GM12878 (cell line): ENCODE measurements around the gene BEX3. TPM values are rescaled to one million over a fixed set of nuclear protein-coding genes. Genes with fewer than 3 reads are reported as not detected.

Experiments used
- ATAC-seq: fragments of 200-7000 bp; cut with Tn5 transposase; 3 replicates; pipeline ENCODE4 v1.9.1; 2020; ENCODE audit warnings: mild to moderate bottlenecking, moderate library complexity
- BruUV-seq: library from RNA; stranded (reverse); fragments of 400-500 nt; replicated peaks from 2 replicates; lab custom pipeline; 2021; lab: Mats Ljungman, UMichigan
- CTCF ChIA-PET: fragments of 300-600 bp; sonication (Branson Sonifier 250); formaldehyde crosslinking; extraction: SDS; loops from one replicate; lab custom pipeline; 2021; ENCODE audit warnings: inconsistent platforms; lab: Yijun Ruan, JAX
- POLR2A ChIA-PET: fragments of 350-600 bp; formaldehyde crosslinking; extraction: SDS; loops from one replicate; lab custom pipeline; 2021; ENCODE audit warnings: inconsistent platforms; lab: Charles Lee
- RAD21 ChIA-PET: fragments of 300-600 bp; sonication (Branson Sonifier 250); formaldehyde crosslinking; loops from one replicate; lab custom pipeline; 2023; ENCODE audit warnings: antibody characterized with exemption; ENCODE audit not compliant: unreplicated experiment; lab: Charles Lee
- SMC1A ChIA-PET: fragments of 300-600 bp; sonication (Branson Sonifier 250); formaldehyde crosslinking; loops from one replicate; lab custom pipeline; 2023; ENCODE audit not compliant: unreplicated experiment, uncharacterized antibody; lab: Charles Lee
- DNase-seq: peaks from one replicate; pipeline ENCODE4 v3.0.0-alpha.2; 2011; ENCODE audit warnings: low read depth, low spot score
- FAIRE-seq: peaks from 3 replicates; lab custom pipeline; 2011; peaks lifted over from hg19 to GRCh38; lab: Jason Lieb, UNC
- H2AFZ ChIP-seq: 2 replicates; pipeline ENCODE4 v1.6.0; 2011; ENCODE audit warnings: low read depth, low read length, control low read depth; ENCODE audit not compliant: control insufficient read depth
- H3K27ac ChIP-seq: 2 replicates; pipeline ENCODE4 v1.5.1; 2011; ENCODE audit warnings: control low read depth; ENCODE audit not compliant: control insufficient read depth, insufficient read depth
- H3K27me3 ChIP-seq, 2 experiments: replicated peaks in 1 of 2; 2 replicates each; pipeline versions ENCODE4 v1.6.0 to v1.6.1; 2011; ENCODE audit warnings: low read length in 1 of 2; ENCODE audit not compliant: control insufficient read depth in 2 of 2, insufficient read depth in 2 of 2
- H3K36me3 ChIP-seq, 2 experiments: 2 replicates each; pipeline ENCODE4 v1.5.1; 2011; ENCODE audit warnings: low read length in 1 of 2; ENCODE audit not compliant: control insufficient read depth in 2 of 2, insufficient read depth in 2 of 2
- H3K4me1 ChIP-seq: 2 replicates; pipeline ENCODE4 v1.6.1; 2011; ENCODE audit warnings: mild to moderate bottlenecking, low read length, moderate library complexity, mixed read lengths; ENCODE audit not compliant: control insufficient read depth, insufficient read depth
- H3K4me2 ChIP-seq: 2 replicates; pipeline ENCODE4 v1.6.0; 2011; ENCODE audit warnings: control low read depth; ENCODE audit not compliant: control insufficient read depth, insufficient read depth
- H3K4me3 ChIP-seq: fragments of 200-600 bp; sonication (generic); 2 replicates; pipeline ENCODE4 v1.5.1; 2016
- H3K79me2 ChIP-seq: 2 replicates; pipeline ENCODE4 v1.6.0; 2011; ENCODE audit warnings: low read length; ENCODE audit not compliant: control insufficient read depth, insufficient read depth
- H3K9ac ChIP-seq: 2 replicates; pipeline ENCODE4 v1.8.0; 2011; ENCODE audit warnings: low read length, control low read depth, mixed read lengths; ENCODE audit not compliant: control insufficient read depth, insufficient read depth
- H3K9me3 ChIP-seq: replicated peaks from 3 replicates; pipeline ENCODE4 v1.5.1; 2011; ENCODE audit warnings: mild to moderate bottlenecking, low read length; ENCODE audit not compliant: control insufficient read depth, insufficient read depth
- H4K20me1 ChIP-seq: 2 replicates; pipeline ENCODE4 v1.6.0; 2011; ENCODE audit not compliant: control insufficient read depth, insufficient read depth
- CHD4 ChIP-seq: fragments of 200-600 bp; sonication (generic); IDR thresholded peaks from 2 replicates; pipeline ENCODE4 v1.6.1; 2016; ENCODE audit warnings: mild to moderate bottlenecking
- FOXM1 ChIP-seq: IDR thresholded peaks from 2 replicates; pipeline ENCODE4 v1.6.1; 2012; ENCODE audit warnings: low read depth, mild to moderate bottlenecking, inconsistent platforms, low read length, moderate library complexity
- JUNB ChIP-seq: IDR thresholded peaks from 2 replicates; pipeline ENCODE4 v1.6.1; 2016; ENCODE audit warnings: antibody characterized with exemption, mild to moderate bottlenecking
- KAT2A ChIP-seq: conservative IDR thresholded peaks from 2 replicates; pipeline ENCODE4 v1.6.1; 2011; ENCODE audit warnings: low read depth, low read length; ENCODE audit not compliant: control insufficient read depth
- MYB ChIP-seq: fragments of 150-350 bp; IDR thresholded peaks from 2 replicates; pipeline ENCODE4 v1.6.1; 2014; ENCODE audit warnings: mild to moderate bottlenecking, low read depth, low read length, borderline replicate concordance
- NR2F1 ChIP-seq: fragments of 450-650 bp; conservative IDR thresholded peaks from 2 replicates; pipeline ENCODE4 v1.6.1; 2017; ENCODE audit warnings: mild to moderate bottlenecking
- WGBS: methylation state at CpG from one replicate; pipeline ENCODE4 v1.1.6; 2016; ENCODE audit warnings: low lambda C conversion rate; ENCODE audit not compliant: insufficient replicate concordance, insufficient coverage; ENCODE audit errors: missing lambda C conversion rate; 5-methylcytosine and 5-hydroxymethylcytosine counted together
- in situ Hi-C: fragments of 300-500 bp; cut with MboI; formaldehyde crosslinking; loops from 9 replicates; pipeline ENCODE4 v1.14.3; 2018; ENCODE audit warnings: mixed read lengths
- intact Hi-C: fragments of 100-400 bp; cut with micrococcal nuclease; formaldehyde crosslinking; loops from one replicate; pipeline ENCODE4 v1.14.2; 2022; ENCODE audit not compliant: unreplicated experiment
- polyA plus RNA-seq, 11 experiments: library from polyadenylated mRNA; depleted of rRNA in 4 of 11; unstranded in 6 of 11; stranded (reverse) in 5 of 11; fragments of >200 nt; fragmentation: Nextera tagmentation in 4 of 11; fragmentation: Illumina TruSeq in 1 of 11; extraction: Ambion mirVana in 4 of 11; extraction: Trizol in 1 of 11; gene quantifications; 1 replicate in 1 of 11; 2 replicates in 10 of 11; pipeline versions ENCODE4 v1.2.1 to v1.2.3, GENCODE V29; 2011 to 2016; ENCODE audit warnings: inconsistent platforms in 2 of 11, missing spikeins in 2 of 11, low read depth in 1 of 11
- small RNA-seq: library from RNA; depleted of rRNA; stranded (forward); fragments of <200 nt; gene quantifications from one replicate; pipeline ENCODE3, GENCODE V24; 2014
- total RNA-seq, 4 experiments: library from RNA; depleted of rRNA in 3 of 4; stranded (reverse); fragments of >200 nt in 3 of 4; fragmentation: Illumina TruSeq in 1 of 4; extraction: Trizol in 1 of 4; gene quantifications; 2 replicates each; pipeline versions ENCODE4 v1.2.1 to v1.2.3, GENCODE V29; 2013 to 2021

The BEX3 gene
- total and polyA plus RNA-seq, 10 of the 15 experiments (the other 5 are each of a cell fraction or from before 2014, with no cell fraction given): 1.3 to 1.5 TPM; not detected in 8

GRCh38 chrX:103423955-103424638 is 47.8 kb downstream of the BEX3 start:
- 32% methylated on average over 3 of the region's 3 CpGs for WGBS
- POLR2A ChIA-PET: no interaction called here
- in situ Hi-C loops: no loop called here

More at GRCh38 chrX:103423955-103424638, 47.8 kb downstream of the BEX3 start:
- FAIRE-seq (no peak), DNase-seq (no peak)
- Histone ChIP-seq H3K36me3 (no peaks in the 10 kb centered on the region), H3K27me3 (no peaks in the 10 kb centered on the region), H3K9ac (no peak overlapping the region)
- intact Hi-C loops: no loop called here
- TF ChIP-seq JUNB (no peak), NR2F1 (no peak), CHD4 (no peak), KAT2A (no peak), MYB (no peak), FOXM1 (no peak)
- TF ChIP-seq, all 136 proteins: peak for 0
- Histone ChIP-seq H3K4me3 (no peak overlapping the region), H3K79me2 (no peaks in the 10 kb centered on the region), H3K4me1 (no peaks in the 10 kb centered on the region), H2AFZ (no peak overlapping the region), H3K27ac (no peak overlapping the region), H3K4me2 (no peak overlapping the region), H3K9me3 (no peaks in the 10 kb centered on the region), H4K20me1 (no peaks in the 10 kb centered on the region)
- SMC1A ChIA-PET: no interaction called here
- BruUV-seq: no TSS peak
- CTCF ChIA-PET: no interaction called here
- no peak for ATAC-seq
- RAD21 ChIA-PET: no interaction called here

Small RNA genes within 50 kb of the gene (small RNA-seq; reads per million reads assigned to genes)
- not detected for gene Z92846.1

Other genes with a start within 250 kb of the BEX3 start
Only the 7 nearest of the 9 such genes appear.
- 2.5 and 2.8 TPM in 2 replicates for gene BEX4, start 161.4 kb upstream of the BEX3 start, total RNA-seq (2014; rRNA removed)
- 2.3 and 2.4 TPM in 2 replicates for gene BEX4, start 161.4 kb upstream of the BEX3 start, total RNA-seq (2014; rRNA removed; fragmentation: Illumina TruSeq; extraction: Trizol)
- gene BEX4, start 161.4 kb upstream of the BEX3 start, total RNA-seq (2021): 1.7 and 2.0 TPM in 2 replicates
- gene BEX4, start 161.4 kb upstream of the BEX3 start, polyA plus RNA-seq (2011; rRNA removed): 0.79 and 1.4 TPM in 2 replicates
- 3.2 and 4.4 TPM in 2 replicates for gene BEX4, start 161.4 kb upstream of the BEX3 start, polyA plus RNA-seq (2014; fragmentation: Illumina TruSeq; extraction: Trizol)
- 1 to 10 TPM in 1 of 2 experiments, under 1 TPM in 1; 0.76 to 1.9 TPM for gene BEX4, start 161.4 kb upstream of the BEX3 start, polyA plus RNA-seq (2014; fragmentation: Nextera tagmentation; extraction: Ambion mirVana)
- gene BEX4, start 161.4 kb upstream of the BEX3 start, polyA plus RNA-seq (2014; rRNA removed): 2.5 and 2.9 TPM in 2 replicates
- gene BEX4, start 161.4 kb upstream of the BEX3 start, polyA plus RNA-seq (2016; fragmentation: Nextera tagmentation; extraction: Ambion mirVana): 1 to 10 TPM; 1.9 to 3.3 TPM
- 33.7 and 52.5 TPM in 2 replicates for gene TCEAL8, start 121.4 kb upstream of the BEX3 start, total RNA-seq (2014; rRNA removed)
- 63.0 and 65.6 TPM in 2 replicates for gene TCEAL8, start 121.4 kb upstream of the BEX3 start, total RNA-seq (2014; rRNA removed; fragmentation: Illumina TruSeq; extraction: Trizol)
- gene TCEAL8, start 121.4 kb upstream of the BEX3 start, total RNA-seq (2021): 27.6 and 28.4 TPM in 2 replicates
- gene TCEAL8, start 121.4 kb upstream of the BEX3 start, polyA plus RNA-seq (2011; rRNA removed): 55.8 and 83.2 TPM in 2 replicates
- 69.2 and 95.7 TPM in 2 replicates for gene TCEAL8, start 121.4 kb upstream of the BEX3 start, polyA plus RNA-seq (2014; fragmentation: Illumina TruSeq; extraction: Trizol)
- gene TCEAL8, start 121.4 kb upstream of the BEX3 start, polyA plus RNA-seq (2014; fragmentation: Nextera tagmentation; extraction: Ambion mirVana): 100 to 1,000 TPM in 1 of 2 experiments, 10 to 100 TPM in 1; 86.8 to 123 TPM
- gene TCEAL8, start 121.4 kb upstream of the BEX3 start, polyA plus RNA-seq (2014; rRNA removed): 32.9 and 45.9 TPM in 2 replicates
- 10 to 100 TPM; 57.7 to 59.6 TPM for gene TCEAL8, start 121.4 kb upstream of the BEX3 start, polyA plus RNA-seq (2016; fragmentation: Nextera tagmentation; extraction: Ambion mirVana)
- not detected in 2 replicates for gene TCEAL5, start 99.8 kb upstream of the BEX3 start, total RNA-seq (2014; rRNA removed)
- gene TCEAL5, start 99.8 kb upstream of the BEX3 start, total RNA-seq (2014; rRNA removed; fragmentation: Illumina TruSeq; extraction: Trizol): not detected in 2 replicates
- gene TCEAL5, start 99.8 kb upstream of the BEX3 start, total RNA-seq (2021): not detected in 2 replicates
- not detected in 2 replicates for gene TCEAL5, start 99.8 kb upstream of the BEX3 start, polyA plus RNA-seq (2011; rRNA removed)
- not detected in 2 replicates for gene TCEAL5, start 99.8 kb upstream of the BEX3 start, polyA plus RNA-seq (2014; fragmentation: Illumina TruSeq; extraction: Trizol)
- not detected for gene TCEAL5, start 99.8 kb upstream of the BEX3 start, polyA plus RNA-seq (2014; fragmentation: Nextera tagmentation; extraction: Ambion mirVana)
- not detected in 2 replicates for gene TCEAL5, start 99.8 kb upstream of the BEX3 start, polyA plus RNA-seq (2014; rRNA removed)
- not detected for gene TCEAL5, start 99.8 kb upstream of the BEX3 start, polyA plus RNA-seq (2016; fragmentation: Nextera tagmentation; extraction: Ambion mirVana)
- gene BEX2, start 65.5 kb upstream of the BEX3 start, total RNA-seq (2014; rRNA removed): 0.27 and 0.79 TPM in 2 replicates
- gene BEX2, start 65.5 kb upstream of the BEX3 start, total RNA-seq (2014; rRNA removed; fragmentation: Illumina TruSeq; extraction: Trizol): 0.72 and 1.2 TPM in 2 replicates
- gene BEX2, start 65.5 kb upstream of the BEX3 start, total RNA-seq (2021): 0.56 and 0.80 TPM in 2 replicates
- gene BEX2, start 65.5 kb upstream of the BEX3 start, polyA plus RNA-seq (2011; rRNA removed): 2.8 and 3.4 TPM in 2 replicates
- 0.91 and 2.7 TPM in 2 replicates for gene BEX2, start 65.5 kb upstream of the BEX3 start, polyA plus RNA-seq (2014; fragmentation: Illumina TruSeq; extraction: Trizol)
- gene BEX2, start 65.5 kb upstream of the BEX3 start, polyA plus RNA-seq (2014; fragmentation: Nextera tagmentation; extraction: Ambion mirVana): 1 to 10 TPM in 1 of 2 experiments, under 1 TPM in 1; 0.52 to 1.3 TPM
- gene BEX2, start 65.5 kb upstream of the BEX3 start, polyA plus RNA-seq (2014; rRNA removed): 0.72 and 1.0 TPM in 2 replicates
- gene BEX2, start 65.5 kb upstream of the BEX3 start, polyA plus RNA-seq (2016; fragmentation: Nextera tagmentation; extraction: Ambion mirVana): under 1 TPM; 0.33 to 0.95 TPM
- not detected in 2 replicates for gene TCEAL7, start 46.3 kb upstream of the BEX3 start, total RNA-seq (2014; rRNA removed)
- not detected in 2 replicates for gene TCEAL7, start 46.3 kb upstream of the BEX3 start, total RNA-seq (2014; rRNA removed; fragmentation: Illumina TruSeq; extraction: Trizol)
- gene TCEAL7, start 46.3 kb upstream of the BEX3 start, total RNA-seq (2021): not detected in 2 replicates
- not detected in 2 replicates for gene TCEAL7, start 46.3 kb upstream of the BEX3 start, polyA plus RNA-seq (2011; rRNA removed)
- gene TCEAL7, start 46.3 kb upstream of the BEX3 start, polyA plus RNA-seq (2014; fragmentation: Illumina TruSeq; extraction: Trizol): not detected in 2 replicates
- gene TCEAL7, start 46.3 kb upstream of the BEX3 start, polyA plus RNA-seq (2014; fragmentation: Nextera tagmentation; extraction: Ambion mirVana): not detected
- gene TCEAL7, start 46.3 kb upstream of the BEX3 start, polyA plus RNA-seq (2014; rRNA removed): not detected in 2 replicates
- gene TCEAL7, start 46.3 kb upstream of the BEX3 start, polyA plus RNA-seq (2016; fragmentation: Nextera tagmentation; extraction: Ambion mirVana): not detected
- gene TCEAL9, start 20.0 kb upstream of the BEX3 start, total RNA-seq (2014; rRNA removed): 0.38 and 0.73 TPM in 2 replicates
- 0.54 and 2.3 TPM in 2 replicates for gene TCEAL9, start 20.0 kb upstream of the BEX3 start, total RNA-seq (2014; rRNA removed; fragmentation: Illumina TruSeq; extraction: Trizol)
- 0.67 and 0.69 TPM in 2 replicates for gene TCEAL9, start 20.0 kb upstream of the BEX3 start, total RNA-seq (2021)
- gene TCEAL9, start 20.0 kb upstream of the BEX3 start, polyA plus RNA-seq (2011; rRNA removed): 0.39 and 0.42 TPM in 2 replicates
- 1.3 and 1.6 TPM in 2 replicates for gene TCEAL9, start 20.0 kb upstream of the BEX3 start, polyA plus RNA-seq (2014; fragmentation: Illumina TruSeq; extraction: Trizol)
- gene TCEAL9, start 20.0 kb upstream of the BEX3 start, polyA plus RNA-seq (2014; fragmentation: Nextera tagmentation; extraction: Ambion mirVana): 1 to 10 TPM; 1.7 to 2.5 TPM
- gene TCEAL9, start 20.0 kb upstream of the BEX3 start, polyA plus RNA-seq (2014; rRNA removed): 0.33 and 0.64 TPM in 2 replicates
- 1 to 10 TPM; 1.1 to 1.3 TPM for gene TCEAL9, start 20.0 kb upstream of the BEX3 start, polyA plus RNA-seq (2016; fragmentation: Nextera tagmentation; extraction: Ambion mirVana)
- gene RAB40A, start 143.0 kb downstream of the BEX3 start, total RNA-seq (2014; rRNA removed): 0.17 and 0.38 TPM in 2 replicates
- gene RAB40A, start 143.0 kb downstream of the BEX3 start, total RNA-seq (2014; rRNA removed; fragmentation: Illumina TruSeq; extraction: Trizol): 0.23 and 0.27 TPM in 2 replicates
- 0.08 and 0.26 TPM in 2 replicates for gene RAB40A, start 143.0 kb downstream of the BEX3 start, total RNA-seq (2021)
- gene RAB40A, start 143.0 kb downstream of the BEX3 start, polyA plus RNA-seq (2011; rRNA removed): 0.19 and 0.35 TPM in 2 replicates
- 0.10 and 0.33 TPM in 2 replicates for gene RAB40A, start 143.0 kb downstream of the BEX3 start, polyA plus RNA-seq (2014; fragmentation: Illumina TruSeq; extraction: Trizol)
- gene RAB40A, start 143.0 kb downstream of the BEX3 start, polyA plus RNA-seq (2014; fragmentation: Nextera tagmentation; extraction: Ambion mirVana): under 1 TPM; 0.16 to 0.35 TPM
- gene RAB40A, start 143.0 kb downstream of the BEX3 start, polyA plus RNA-seq (2014; rRNA removed): 0.24 and 0.38 TPM in 2 replicates
- under 1 TPM; 0.30 to 0.42 TPM for gene RAB40A, start 143.0 kb downstream of the BEX3 start, polyA plus RNA-seq (2016; fragmentation: Nextera tagmentation; extraction: Ambion mirVana)